Activated CD8-positive, alpha-beta T cell treated with anti-CD3 and anti-CD28 coated beads, Interleukin-2, amount 10 ng/mL, durations not matched to agents 7 days and 5 days (primary cell): ENCODE measurements around the gene CACNB3. TPM values are rescaled to one million over a fixed set of nuclear protein-coding genes. Genes with fewer than 3 reads are reported as not detected.
"Not testable (repeated sequence)": the region's sequence is repeated elsewhere in the genome, so short reads cannot be mapped to it uniquely, and the experiment has no call there.

Experiments used
- ATAC-seq: fragments of 150-1000 bp; cut with Tn5 transposase; one replicate; pipeline ENCODE4 v1.10.0; 2021; ENCODE audit warnings: moderate library complexity
- CTCF ChIA-PET: fragments of 350-600 bp; sonication (Branson Sonifier 250); formaldehyde crosslinking; loops from one replicate; lab custom pipeline; 2021; ENCODE audit warnings: antibody characterized with exemption; lab: Charles Lee
- POLR2A ChIA-PET: fragments of 350-600 bp; sonication (Branson Sonifier 250); formaldehyde crosslinking; loops from one replicate; lab custom pipeline; 2021; ENCODE audit warnings: antibody characterized with exemption; lab: Charles Lee
- DNase-seq: peaks from one replicate; pipeline ENCODE4 v3.0.0-alpha.2; 2020
- H3K27ac Mint-ChIP-seq: one replicate; pipeline ENCODE4 v1.8.0; 2021; ENCODE audit warnings: mild to moderate bottlenecking, mixed read lengths
- H3K27me3 Mint-ChIP-seq: one replicate; pipeline ENCODE4 v1.8.0; 2021; ENCODE audit warnings: low read depth, mixed read lengths
- H3K36me3 Mint-ChIP-seq: one replicate; pipeline ENCODE4 v1.8.0; 2021; ENCODE audit warnings: low read depth, mixed read lengths
- H3K4me1 Mint-ChIP-seq: one replicate; pipeline ENCODE4 v1.8.0; 2021; ENCODE audit warnings: low read depth, mixed read lengths
- H3K4me3 Mint-ChIP-seq: one replicate; pipeline ENCODE4 v1.8.0; 2021; ENCODE audit warnings: mild to moderate bottlenecking, mixed read lengths
- H3K9me3 Mint-ChIP-seq: one replicate; pipeline ENCODE4 v1.8.0; 2022; ENCODE audit warnings: mixed read lengths; ENCODE audit not compliant: insufficient read depth
- total RNA-seq, 2 experiments: library from RNA; stranded (reverse); gene quantifications; one replicate each; pipeline ENCODE4 v1.2.3, GENCODE V29; 2021

The CACNB3 gene
- total RNA-seq, 2 experiments from 2014 or later = 10.5 to 13.1 TPM

DNA sequence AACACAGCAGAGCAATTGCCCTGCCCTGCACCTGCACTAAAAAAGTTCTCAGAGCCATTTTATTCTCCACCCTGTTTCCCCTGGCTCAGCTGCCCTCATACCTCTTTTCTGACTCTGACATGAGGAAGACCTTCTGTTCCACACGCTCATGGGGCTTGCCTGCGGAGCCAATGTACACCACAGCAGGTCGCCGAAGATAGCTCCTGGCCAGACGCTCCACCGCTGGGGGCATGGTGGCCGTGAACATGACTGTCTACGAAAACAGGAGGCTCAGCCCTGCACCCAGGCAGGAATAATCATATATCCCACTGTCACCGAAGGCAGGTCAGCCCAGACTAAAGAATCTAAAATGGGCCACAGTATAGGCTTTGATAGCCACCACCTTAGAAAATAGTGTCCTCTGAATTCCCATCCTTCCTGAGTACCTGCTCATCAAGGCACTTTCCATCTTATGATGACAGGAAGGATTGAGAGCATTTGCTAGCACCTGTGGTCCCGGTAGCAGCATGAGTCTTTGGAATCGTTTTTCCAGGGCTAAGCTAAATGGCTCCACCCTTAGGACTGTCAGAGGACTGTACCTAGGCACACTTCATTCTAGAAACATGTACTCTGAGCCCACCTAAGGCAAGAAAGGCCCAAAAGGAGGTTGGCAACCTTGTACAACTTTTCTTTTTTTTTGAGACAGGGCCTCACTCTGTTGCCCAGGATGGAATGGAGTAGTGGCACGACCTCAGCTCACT lies 14.2 kb downstream of the CACNB3 start:
- Mint-ChIP-seq H3K27ac (no peak overlapping the region), H3K36me3 (peaks cover 68% of the 10 kb centered on the region), H3K4me3 (no peak overlapping the region), H3K27me3 (no peaks in the 10 kb centered on the region), H3K4me1 (no peaks in the 10 kb centered on the region), H3K9me3 (no peaks in the 10 kb centered on the region)
- ATAC-seq (no peak), DNase-seq (no peak)
- ChIA-PET CTCF (interaction anchor here (0.7 to 7.4 kb wide), 2 partner anchors 16 to 18 kb away, joined by 3 to 36 read pairs; no protein-coding TSS in a partner anchor), POLR2A (interaction anchor here (0.6 kb wide), 1 partner anchor 286 kb away, joined by 3 read pairs; no protein-coding TSS in a partner anchor)

DNA sequence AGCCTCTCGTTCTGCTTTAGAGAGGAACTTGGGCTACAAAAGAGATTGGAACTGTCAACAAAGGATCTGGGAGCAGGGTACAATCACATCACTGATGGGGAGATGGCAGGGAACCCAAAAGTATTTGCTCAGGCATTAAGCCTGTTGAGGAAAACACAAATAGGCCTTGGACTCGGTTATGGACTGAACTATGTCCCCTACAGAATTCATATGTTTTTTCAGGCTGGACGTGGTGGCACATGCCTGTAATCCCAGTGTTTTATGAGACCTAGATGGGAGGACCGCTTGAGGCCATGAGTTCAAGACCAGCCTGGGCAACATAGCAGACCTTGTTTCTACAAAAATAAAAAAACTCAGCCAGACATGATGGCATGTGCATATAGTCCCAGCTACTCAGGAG lies 19.8 kb downstream of the CACNB3 start:
- POLR2A ChIA-PET = no interaction called here
- Mint-ChIP-seq H3K9me3 (no peaks in the 10 kb centered on the region), H3K4me1 (no peaks in the 10 kb centered on the region), H3K36me3 (peaks cover 58% of the 10 kb centered on the region), H3K27ac (no peak overlapping the region), H3K27me3 (no peaks in the 10 kb centered on the region), H3K4me3 (no peak overlapping the region)
- CTCF ChIA-PET = no interaction called here
- DNase-seq (no peak), ATAC-seq (no peak)

DNA sequence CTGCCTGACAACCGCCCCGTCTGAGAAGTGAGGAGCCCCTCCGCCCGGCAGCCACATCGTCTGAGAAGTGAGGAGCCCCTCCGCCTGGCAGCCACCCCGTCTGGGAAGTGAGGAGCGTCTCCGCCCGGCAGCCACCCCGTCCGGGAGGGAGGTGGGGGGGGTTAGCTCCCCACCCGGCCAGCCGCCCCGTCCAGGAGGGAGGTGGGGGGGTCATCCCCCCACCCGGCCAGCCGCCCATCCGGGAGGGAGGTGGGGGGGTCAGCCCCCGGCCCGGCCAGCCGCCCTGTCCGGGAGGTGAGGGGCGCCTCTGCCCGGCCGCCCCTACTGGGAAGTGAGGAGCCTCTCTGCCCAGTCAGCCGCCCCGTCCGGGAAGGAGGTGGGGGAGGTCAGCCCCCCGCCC lies 23.7 kb downstream of the CACNB3 start:
- peaks cover 49% of the 10 kb centered on the region for H3K36me3 Mint-ChIP-seq
- H3K4me3 Mint-ChIP-seq, DNase-seq, ATAC-seq, CTCF ChIA-PET, H3K27me3 Mint-ChIP-seq, POLR2A ChIA-PET, H3K4me1 Mint-ChIP-seq, H3K27ac Mint-ChIP-seq, H3K9me3 Mint-ChIP-seq: not testable (repeated sequence)

DNA sequence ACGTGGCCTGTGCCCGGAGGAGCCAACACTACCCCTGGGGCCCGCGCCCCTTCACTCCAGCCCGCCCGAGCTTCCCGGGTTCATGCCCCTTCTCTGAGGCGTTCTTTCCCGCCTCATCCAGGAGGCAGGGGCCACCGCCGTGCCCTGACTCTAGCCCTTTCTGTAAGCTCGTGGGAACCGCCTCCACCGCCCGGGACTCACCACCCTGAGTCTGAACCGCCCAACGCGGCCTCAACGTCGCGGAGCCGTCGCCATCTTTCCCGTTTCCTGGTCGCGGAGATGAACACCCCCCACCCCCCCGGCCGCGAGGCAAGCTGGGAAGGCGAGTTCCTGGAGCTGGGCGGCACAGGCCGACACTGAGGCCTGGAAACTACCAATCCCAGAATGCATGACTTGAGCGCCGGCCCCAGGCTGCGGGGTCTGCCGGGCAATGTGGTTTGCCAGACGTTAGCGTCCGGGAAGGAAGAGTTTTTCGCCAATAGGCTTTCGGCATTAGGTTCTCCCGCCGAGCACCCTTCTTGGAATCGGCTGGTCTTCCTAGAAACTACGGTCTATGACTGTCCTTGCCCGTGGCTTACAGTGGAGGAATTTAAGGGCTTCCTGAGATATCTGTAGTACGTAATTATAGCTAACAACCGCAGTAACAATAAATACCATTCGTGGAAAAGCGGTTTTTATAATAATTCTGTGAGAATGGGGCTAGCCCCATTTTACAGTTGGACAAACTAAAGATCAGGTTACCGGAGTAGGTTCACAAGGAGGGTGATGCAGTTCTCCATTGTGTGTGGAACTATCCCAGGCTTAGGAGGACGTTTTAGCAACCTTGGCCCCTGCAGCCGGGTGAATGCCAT lies 33.8 kb downstream of the CACNB3 start, which contains the start of gene DDX23:
Gene DDX23, minus strand, starts transcription at position 281 of the 851 bp plus-strand sequence. CDS start 6,381 bp downstream, outside the sequence.
- ChIA-PET CTCF (interaction anchor here (0.6 to 10.5 kb wide), 43 partner anchors 13 to 336 kb away, joined by 3 to 260 read pairs (median 6); partner anchors contain the start of genes ARF3, CACNB3, FKBP11 and PRKAG1), POLR2A (interaction anchor here (0.6 to 3.3 kb wide), 39 partner anchors 9 to 1682 kb away, joined by 3 to 43 read pairs (median 4); partner anchors contain the start of genes ARF3, FKBP11, KANSL2 and PRKAG1)
- no peaks in the 10 kb centered on the region for H3K9me3 Mint-ChIP-seq
- ATAC-seq (peak; percentile 95), DNase-seq (peak; percentile 96)
- peak within 1 kb of the TSS; percentile 98 for H3K27ac Mint-ChIP-seq
- no peaks in the 10 kb centered on the region for H3K27me3 Mint-ChIP-seq
- H3K4me3 Mint-ChIP-seq = peak within 1 kb of the TSS; percentile 98
- peaks cover 33% of the 10 kb centered on the region for H3K4me1 Mint-ChIP-seq
- H3K36me3 Mint-ChIP-seq = peaks cover 25% of the 10 kb centered on the region

DNA sequence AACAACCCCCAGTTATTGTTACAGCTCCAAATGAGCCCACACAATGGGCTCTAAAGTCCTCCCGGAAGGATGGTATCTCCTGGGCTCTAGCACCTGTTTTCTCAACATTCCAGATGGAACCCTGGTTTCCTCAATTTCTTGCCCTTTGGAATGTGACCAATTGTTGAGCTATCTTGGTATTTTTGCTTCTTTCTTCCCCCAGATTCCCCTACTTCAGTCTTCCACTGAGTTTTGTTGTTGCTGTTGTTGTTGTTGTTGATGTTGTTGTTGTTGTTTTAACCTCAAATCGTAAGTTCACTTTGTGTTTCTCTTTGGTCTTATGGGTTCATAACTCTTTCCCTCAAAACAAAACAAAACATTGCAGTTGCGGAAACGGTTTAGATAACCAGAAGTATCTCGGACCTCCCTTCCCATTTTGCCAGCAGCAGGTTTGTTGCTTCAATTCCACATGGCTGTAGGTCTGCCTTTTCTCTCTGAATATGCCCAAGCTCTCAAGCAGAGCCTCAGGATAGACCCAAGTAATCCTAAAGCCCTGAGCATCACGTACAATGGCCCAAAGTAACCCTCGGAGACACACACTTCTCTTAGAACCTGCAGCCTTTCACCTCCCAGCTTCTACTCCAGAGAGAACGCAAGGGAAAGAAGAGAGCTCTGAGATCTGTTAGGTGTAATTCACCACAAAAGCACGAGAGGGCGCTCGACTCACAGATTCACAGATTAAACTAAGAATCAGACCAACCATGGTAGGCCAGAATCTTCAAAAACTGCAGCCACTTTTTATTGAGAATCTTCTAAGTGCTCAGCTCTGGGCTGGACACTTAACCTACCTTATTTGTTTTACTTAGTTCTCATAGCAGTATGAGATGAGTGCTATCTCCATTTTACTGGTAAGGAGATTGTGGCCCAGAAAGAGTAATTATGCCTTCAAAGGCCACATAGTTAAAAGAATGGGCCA lies 34.7 kb downstream of the CACNB3 start:
- CTCF ChIA-PET = interaction anchor here (0.6 to 10.5 kb wide), 56 partner anchors 12 to 335 kb away, joined by 3 to 260 read pairs (median 5); partner anchors contain the start of genes ARF3, CACNB3, DDN and FKBP11
- ATAC-seq (peak; percentile 25), DNase-seq (peak; percentile 95)
- no peaks in the 10 kb centered on the region for H3K27me3 Mint-ChIP-seq
- peak overlapping the region; percentile 98 for H3K27ac Mint-ChIP-seq
- no peaks in the 10 kb centered on the region for H3K9me3 Mint-ChIP-seq
- POLR2A ChIA-PET = interaction anchor here (0.8 to 3.3 kb wide), 22 partner anchors 12 to 278 kb away, joined by 3 to 43 read pairs (median 5); partner anchors contain the start of genes ARF3, FKBP11, PRKAG1 and RND1
- peaks cover 24% of the 10 kb centered on the region for H3K36me3 Mint-ChIP-seq
- peaks cover 29% of the 10 kb centered on the region for H3K4me1 Mint-ChIP-seq
- peak overlapping the region; percentile 98 for H3K4me3 Mint-ChIP-seq

DNA sequence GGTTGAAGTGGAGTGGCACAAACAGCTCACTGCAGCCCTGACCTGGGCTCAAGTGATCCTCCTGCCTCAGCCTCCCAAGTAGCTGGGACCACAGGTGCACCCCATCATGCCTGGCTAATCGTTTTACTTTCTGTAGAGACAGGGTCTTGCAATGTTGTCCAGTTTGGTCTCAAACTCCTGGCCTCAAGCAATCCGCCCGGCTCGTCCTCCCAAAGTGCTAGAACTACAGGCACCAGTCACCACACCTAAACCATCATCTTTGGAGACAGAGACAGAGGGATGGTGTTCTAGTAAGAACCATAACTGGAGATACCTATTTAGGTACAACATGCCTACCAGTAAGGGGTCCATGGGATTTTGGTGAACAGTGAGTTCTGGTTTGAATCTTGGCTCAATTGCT lies 36.2 kb downstream of the CACNB3 start:
- ATAC-seq (no peak), DNase-seq (no peak)
- ChIA-PET POLR2A (interaction anchor here (3.1 kb wide), 1 partner anchor 125 kb away, joined by 10 read pairs; no protein-coding TSS in a partner anchor), CTCF (interaction anchor here (0.6 to 10.5 kb wide), 12 partner anchors 11 to 206 kb away, joined by 5 to 260 read pairs (median 42); partner anchors contain the start of genes CACNB3, DDN, FKBP11 and RND1)
- H3K9me3 Mint-ChIP-seq = no peaks in the 10 kb centered on the region
- no peak overlapping the region for H3K27ac Mint-ChIP-seq
- H3K4me3 Mint-ChIP-seq = no peak overlapping the region
- peaks cover 21% of the 10 kb centered on the region for H3K36me3 Mint-ChIP-seq
- H3K27me3 Mint-ChIP-seq = no peaks in the 10 kb centered on the region
- H3K4me1 Mint-ChIP-seq = peaks cover 26% of the 10 kb centered on the region

DNA sequence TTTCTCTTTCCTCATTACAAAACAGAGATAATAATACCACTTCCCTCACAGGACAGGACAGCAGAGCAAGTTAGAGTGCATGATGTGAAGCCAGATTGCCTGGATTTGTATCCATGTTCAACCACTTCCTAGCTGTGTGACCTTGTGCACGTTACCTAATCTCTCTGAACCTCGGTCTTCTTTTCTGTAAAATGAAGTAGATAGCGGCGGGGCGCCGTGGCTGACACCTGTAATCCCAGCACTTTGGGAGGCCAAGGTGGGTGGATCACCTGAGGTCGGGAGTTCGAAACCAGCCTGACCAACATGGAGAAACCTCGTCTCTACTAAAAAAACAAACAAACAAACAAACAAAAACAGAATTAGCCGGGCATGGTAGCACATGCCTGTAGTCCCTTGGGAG lies 36.6 kb downstream of the CACNB3 start:
- H3K9me3 Mint-ChIP-seq, H3K27ac Mint-ChIP-seq, H3K4me3 Mint-ChIP-seq, ATAC-seq, DNase-seq, H3K27me3 Mint-ChIP-seq, POLR2A ChIA-PET: not testable (repeated sequence)
- CTCF ChIA-PET = interaction anchor here (3.0 to 10.5 kb wide), 8 partner anchors 10 to 134 kb away, joined by 21 to 260 read pairs (median 53); partner anchors contain the start of genes FKBP11, RND1 and WNT1
- Mint-ChIP-seq H3K36me3 (peaks cover 20% of the 10 kb centered on the region), H3K4me1 (peaks cover 22% of the 10 kb centered on the region)

DNA sequence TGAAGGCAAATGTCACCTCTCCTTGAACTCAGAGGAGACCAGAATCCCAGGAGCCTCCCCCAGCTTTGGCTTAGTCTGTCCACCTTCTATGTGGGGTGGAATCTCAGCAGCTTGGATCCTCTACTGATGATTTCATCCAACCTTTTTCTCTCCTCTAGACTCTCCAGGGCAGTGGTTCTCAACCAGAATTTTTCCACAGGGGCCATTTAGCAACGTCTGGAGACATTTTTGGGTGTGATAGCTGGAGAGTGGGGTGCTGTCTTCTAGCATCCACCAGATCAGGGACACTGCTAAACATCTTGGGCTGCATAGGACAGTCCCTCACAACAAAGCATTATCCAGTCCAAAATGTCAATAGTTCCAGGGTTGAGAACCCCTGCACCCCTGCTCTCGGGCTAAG lies 38.1 kb downstream of the CACNB3 start:
- Mint-ChIP-seq H3K4me3 (no peak overlapping the region), H3K27me3 (no peaks in the 10 kb centered on the region), H3K4me1 (peaks cover 10% of the 10 kb centered on the region), H3K36me3 (peaks cover 5% of the 10 kb centered on the region), H3K9me3 (no peaks in the 10 kb centered on the region), H3K27ac (no peak overlapping the region)
- CTCF ChIA-PET = interaction anchor here (0.7 to 10.5 kb wide), 6 partner anchors 34 to 139 kb away, joined by 3 to 260 read pairs (median 5); partner anchors contain the start of gene WNT1
- ATAC-seq = no peak
- POLR2A ChIA-PET = no interaction called here
- no peak for DNase-seq

DNA sequence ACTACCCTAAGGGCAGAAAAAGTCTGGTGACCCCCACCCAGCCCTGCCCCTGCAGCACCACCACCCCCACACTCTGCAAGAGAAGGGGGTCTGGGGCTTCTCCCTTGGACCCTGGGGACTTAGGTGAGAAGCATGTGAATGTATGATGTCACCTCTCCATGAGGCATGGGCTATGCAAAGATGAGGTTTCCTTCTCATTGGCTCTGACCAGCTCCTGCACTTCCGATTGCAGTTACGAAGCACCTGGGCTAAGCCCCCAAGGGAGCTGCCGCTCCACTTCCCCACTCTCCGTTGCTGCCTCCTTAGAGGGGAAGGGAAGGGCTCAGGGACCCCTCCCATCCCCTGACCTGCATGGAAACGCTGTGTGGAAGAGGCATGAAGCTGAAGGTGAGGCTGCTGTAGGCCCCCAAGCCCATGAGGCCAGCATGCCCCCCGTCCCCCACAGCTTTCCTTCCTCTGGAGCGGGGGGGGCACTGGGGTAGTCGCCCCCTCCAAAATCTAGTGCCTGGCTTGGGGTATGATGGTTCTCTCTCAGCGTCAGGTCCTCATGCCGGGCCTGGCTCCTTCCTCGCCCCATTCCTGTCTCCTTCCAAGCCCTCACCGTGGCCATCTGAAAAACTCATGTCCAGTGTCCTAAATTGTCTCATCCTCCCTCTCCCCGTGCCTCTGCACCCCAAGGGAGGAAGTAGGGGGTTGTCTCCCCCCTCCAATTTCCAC lies 39.1 kb downstream of the CACNB3 start:
- no peak for DNase-seq
- ATAC-seq = no peak
- Mint-ChIP-seq H3K9me3 (no peaks in the 10 kb centered on the region), H3K4me3 (no peak overlapping the region), H3K4me1 (peaks cover 10% of the 10 kb centered on the region), H3K27me3 (peaks cover 1% of the 10 kb centered on the region), H3K36me3 (peaks cover 1% of the 10 kb centered on the region), H3K27ac (no peak overlapping the region)
- ChIA-PET CTCF (interaction anchor here (1.4 to 10.5 kb wide), 3 partner anchors 33 to 138 kb away, joined by 3 to 260 read pairs (median 59); partner anchors contain the start of gene WNT1), POLR2A (no interaction called here)

DNA sequence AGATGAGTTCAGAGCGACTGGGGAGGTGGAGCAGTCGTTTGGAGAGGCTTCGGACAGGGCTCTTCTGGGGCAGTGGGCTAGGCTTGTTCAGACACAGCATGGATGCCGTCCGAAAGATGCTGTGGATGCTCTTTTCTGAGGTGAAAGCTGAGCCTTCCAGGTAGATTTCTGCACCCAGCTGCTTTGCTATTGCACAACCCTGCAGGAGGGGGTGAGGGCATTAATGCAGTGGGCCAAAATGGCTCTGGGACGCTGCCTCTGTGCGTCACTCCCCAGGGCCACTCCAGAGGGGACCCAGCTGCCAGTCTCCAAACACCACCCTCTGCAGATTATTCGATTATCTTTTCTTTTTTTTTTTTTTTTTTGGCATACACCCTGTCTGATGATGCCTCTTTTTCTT lies 39.7 kb downstream of the CACNB3 start:
- Mint-ChIP-seq H3K27me3 (peaks cover 4% of the 10 kb centered on the region), H3K9me3 (no peaks in the 10 kb centered on the region), H3K4me1 (peaks cover 6% of the 10 kb centered on the region), H3K27ac (no peak overlapping the region), H3K36me3 (peaks cover 1% of the 10 kb centered on the region), H3K4me3 (no peak overlapping the region)
- CTCF ChIA-PET = interaction anchor here (10.5 kb wide), 1 partner anchor 32 kb away, joined by 260 read pairs; no protein-coding TSS in a partner anchor
- POLR2A ChIA-PET = no interaction called here
- ATAC-seq = no peak
- DNase-seq = no peak
